GM12878 (cell line): ENCODE measurements around the gene ATOH7. TPM values are rescaled to one million over a fixed set of nuclear protein-coding genes. Genes with fewer than 3 reads are reported as not detected.

Experiments used
- ATAC-seq: fragments of 200-7000 bp; cut with Tn5 transposase; 3 replicates; pipeline ENCODE4 v1.9.1; 2020; ENCODE audit warnings: mild to moderate bottlenecking, moderate library complexity
- BruUV-seq: library from RNA; stranded (reverse); fragments of 400-500 nt; replicated peaks from 2 replicates; lab custom pipeline; 2021; lab: Mats Ljungman, UMichigan
- CTCF ChIA-PET: fragments of 300-600 bp; sonication (Branson Sonifier 250); formaldehyde crosslinking; extraction: SDS; loops from one replicate; lab custom pipeline; 2021; ENCODE audit warnings: inconsistent platforms; lab: Yijun Ruan, JAX
- POLR2A ChIA-PET: fragments of 350-600 bp; formaldehyde crosslinking; extraction: SDS; loops from one replicate; lab custom pipeline; 2021; ENCODE audit warnings: inconsistent platforms; lab: Charles Lee
- RAD21 ChIA-PET: fragments of 300-600 bp; sonication (Branson Sonifier 250); formaldehyde crosslinking; loops from one replicate; lab custom pipeline; 2023; ENCODE audit warnings: antibody characterized with exemption; ENCODE audit not compliant: unreplicated experiment; lab: Charles Lee
- SMC1A ChIA-PET: fragments of 300-600 bp; sonication (Branson Sonifier 250); formaldehyde crosslinking; loops from one replicate; lab custom pipeline; 2023; ENCODE audit not compliant: unreplicated experiment, uncharacterized antibody; lab: Charles Lee
- DNase-seq: peaks from one replicate; pipeline ENCODE4 v3.0.0-alpha.2; 2011; ENCODE audit warnings: low read depth, low spot score
- FAIRE-seq: peaks from 3 replicates; lab custom pipeline; 2011; peaks lifted over from hg19 to GRCh38; lab: Jason Lieb, UNC
- H2AFZ ChIP-seq: 2 replicates; pipeline ENCODE4 v1.6.0; 2011; ENCODE audit warnings: low read depth, low read length, control low read depth; ENCODE audit not compliant: control insufficient read depth
- H3K27ac ChIP-seq: 2 replicates; pipeline ENCODE4 v1.5.1; 2011; ENCODE audit warnings: control low read depth; ENCODE audit not compliant: control insufficient read depth, insufficient read depth
- H3K27me3 ChIP-seq, 2 experiments: replicated peaks in 1 of 2; 2 replicates each; pipeline versions ENCODE4 v1.6.0 to v1.6.1; 2011; ENCODE audit warnings: low read length in 1 of 2; ENCODE audit not compliant: control insufficient read depth in 2 of 2, insufficient read depth in 2 of 2
- H3K36me3 ChIP-seq, 2 experiments: 2 replicates each; pipeline ENCODE4 v1.5.1; 2011; ENCODE audit warnings: low read length in 1 of 2; ENCODE audit not compliant: control insufficient read depth in 2 of 2, insufficient read depth in 2 of 2
- H3K4me1 ChIP-seq: 2 replicates; pipeline ENCODE4 v1.6.1; 2011; ENCODE audit warnings: mild to moderate bottlenecking, low read length, moderate library complexity, mixed read lengths; ENCODE audit not compliant: control insufficient read depth, insufficient read depth
- H3K4me2 ChIP-seq: 2 replicates; pipeline ENCODE4 v1.6.0; 2011; ENCODE audit warnings: control low read depth; ENCODE audit not compliant: control insufficient read depth, insufficient read depth
- H3K4me3 ChIP-seq: fragments of 200-600 bp; sonication (generic); 2 replicates; pipeline ENCODE4 v1.5.1; 2016
- H3K79me2 ChIP-seq: 2 replicates; pipeline ENCODE4 v1.6.0; 2011; ENCODE audit warnings: low read length; ENCODE audit not compliant: control insufficient read depth, insufficient read depth
- H3K9ac ChIP-seq: 2 replicates; pipeline ENCODE4 v1.8.0; 2011; ENCODE audit warnings: low read length, control low read depth, mixed read lengths; ENCODE audit not compliant: control insufficient read depth, insufficient read depth
- H3K9me3 ChIP-seq: replicated peaks from 3 replicates; pipeline ENCODE4 v1.5.1; 2011; ENCODE audit warnings: mild to moderate bottlenecking, low read length; ENCODE audit not compliant: control insufficient read depth, insufficient read depth
- H4K20me1 ChIP-seq: 2 replicates; pipeline ENCODE4 v1.6.0; 2011; ENCODE audit not compliant: control insufficient read depth, insufficient read depth
- ASH2L ChIP-seq: fragments of 300-600, 200-600 bp; sonication (generic); IDR thresholded peaks from 2 replicates; pipeline ENCODE4 v1.6.1; 2017; ENCODE audit warnings: low read depth, mild to moderate bottlenecking, borderline replicate concordance
- CREM ChIP-seq: IDR thresholded peaks from 2 replicates; pipeline ENCODE4 v1.6.1; 2014; ENCODE audit warnings: antibody characterized with exemption, low read depth
- ESRRA ChIP-seq: IDR thresholded peaks from 2 replicates; pipeline ENCODE4 v1.6.1; 2012; ENCODE audit warnings: mild to moderate bottlenecking, low read length, improper control_type of control experiment
- NBN ChIP-seq: fragments of 450-650 bp; IDR thresholded peaks from 2 replicates; pipeline ENCODE4 v1.6.1; 2016
- RB1 ChIP-seq: fragments of 450-650 bp; formaldehyde crosslinking; IDR thresholded peaks from 2 replicates; pipeline ENCODE4 v1.6.1; 2017; ENCODE audit warnings: mild to moderate bottlenecking, borderline replicate concordance
- RELA ChIP-seq: fragments of 450-650 bp; IDR thresholded peaks from 2 replicates; pipeline ENCODE4 v1.8.0; 2014; ENCODE audit warnings: borderline replicate concordance; ENCODE audit not compliant: partially characterized antibody
- SRF ChIP-seq, 2 experiments: IDR thresholded peaks; 2 replicates each; pipeline ENCODE4 v1.6.1; 2011; ENCODE audit warnings: low read depth in 2 of 2, low read length in 2 of 2, mild to moderate bottlenecking in 1 of 2, moderate library complexity in 1 of 2
- TARDBP ChIP-seq: IDR thresholded peaks from 2 replicates; pipeline ENCODE4 v1.6.1; 2016; ENCODE audit warnings: borderline replicate concordance
- ZBED1 ChIP-seq: IDR thresholded peaks from 2 replicates; pipeline ENCODE4 v1.6.1; 2016; ENCODE audit warnings: borderline replicate concordance
- WGBS: methylation state at CpG from one replicate; pipeline ENCODE4 v1.1.6; 2016; ENCODE audit warnings: low lambda C conversion rate; ENCODE audit not compliant: insufficient replicate concordance, insufficient coverage; ENCODE audit errors: missing lambda C conversion rate; 5-methylcytosine and 5-hydroxymethylcytosine counted together
- in situ Hi-C: fragments of 300-500 bp; cut with MboI; formaldehyde crosslinking; loops from 9 replicates; pipeline ENCODE4 v1.14.3; 2018; ENCODE audit warnings: mixed read lengths
- intact Hi-C: fragments of 100-400 bp; cut with micrococcal nuclease; formaldehyde crosslinking; loops from one replicate; pipeline ENCODE4 v1.14.2; 2022; ENCODE audit not compliant: unreplicated experiment
- polyA plus RNA-seq, 11 experiments: library from polyadenylated mRNA; depleted of rRNA in 4 of 11; unstranded in 6 of 11; stranded (reverse) in 5 of 11; fragments of >200 nt; fragmentation: Nextera tagmentation in 4 of 11; fragmentation: Illumina TruSeq in 1 of 11; extraction: Ambion mirVana in 4 of 11; extraction: Trizol in 1 of 11; gene quantifications; 1 replicate in 1 of 11; 2 replicates in 10 of 11; pipeline versions ENCODE4 v1.2.1 to v1.2.3, GENCODE V29; 2011 to 2016; ENCODE audit warnings: inconsistent platforms in 2 of 11, missing spikeins in 2 of 11, low read depth in 1 of 11
- total RNA-seq, 4 experiments: library from RNA; depleted of rRNA in 3 of 4; stranded (reverse); fragments of >200 nt in 3 of 4; fragmentation: Illumina TruSeq in 1 of 4; extraction: Trizol in 1 of 4; gene quantifications; 2 replicates each; pipeline versions ENCODE4 v1.2.1 to v1.2.3, GENCODE V29; 2013 to 2021

The ATOH7 gene
- total and polyA plus RNA-seq, 10 of the 15 experiments (the other 5 are each of a cell fraction or from before 2014, with no cell fraction given) = not detected

- WGBS = 0% methylated on average over 1 of the region's 1 CpG
- Histone ChIP-seq H3K36me3 (no peaks in the 10 kb centered on the region), H2AFZ (no peak overlapping the region), H3K4me3 (no peak overlapping the region), H3K9me3 (no peaks in the 10 kb centered on the region), H4K20me1 (no peaks in the 10 kb centered on the region), H3K9ac (no peak overlapping the region), H3K4me2 (no peak overlapping the region), H3K27ac (no peak overlapping the region), H3K4me1 (peaks cover 7% of the 10 kb centered on the region), H3K79me2 (no peaks in the 10 kb centered on the region), H3K27me3 (no peaks in the 10 kb centered on the region)
- ChIA-PET RAD21 (no interaction called here), POLR2A (no interaction called here), CTCF (interaction anchor here (0.6 to 2.3 kb wide), 6 partner anchors 12 to 428 kb away, joined by 3 to 7 read pairs (median 3); no protein-coding TSS in a partner anchor), SMC1A (interaction anchor here (0.6 to 1.5 kb wide), 7 partner anchors 11 to 242 kb away, joined by 3 to 5 read pairs (median 3); no protein-coding TSS in a partner anchor)
- no TSS peak for BruUV-seq
- FAIRE-seq = no peak
- no peak for ATAC-seq
- intact Hi-C loops = no loop called here
- DNase-seq = no peak
- in situ Hi-C loops = no loop called here
- no peak for TF ChIP-seq ZBED1
- no peak for TF ChIP-seq RB1
- TF ChIP-seq TARDBP = no peak
- TF ChIP-seq ASH2L = no peak
- TF ChIP-seq ESRRA = no peak
- no peak for TF ChIP-seq RELA
- TF ChIP-seq SRF (IDR thresholded peaks at IDR 0.05; ENCODE audit: low read depth in 2 of 2, low read length in 2 of 2) = no peak
- TF ChIP-seq CREM = no peak
- no peak for TF ChIP-seq NBN
These were observed 21.4 kb upstream of the ATOH7 start for GRCh38 chr10:68253346-68253745.
